SK-N-MC (cell line): ENCODE measurements around the gene FLRT3.

Source experiments
- EZH2 ChIP-seq: fragments of 200-600 bp; sonication (generic); IDR thresholded peaks from one replicate; pipeline ENCODE4 v1.6.1; 2017; ENCODE audit warnings: antibody characterized with exemption
- FOXP2 ChIP-seq: optimal IDR thresholded peaks from 2 replicates; pipeline ENCODE3; 2011; ENCODE audit warnings: mild to moderate bottlenecking, moderate library complexity; ENCODE audit not compliant: insufficient read depth; ENCODE audit errors: extremely low read length, control extremely low read depth
- POLR2AphosphoS5 ChIP-seq: IDR thresholded peaks from 2 replicates; pipeline ENCODE4 v1.6.1; 2012; ENCODE audit warnings: mild to moderate bottlenecking, low read depth, low read length, borderline replicate concordance

DNA sequence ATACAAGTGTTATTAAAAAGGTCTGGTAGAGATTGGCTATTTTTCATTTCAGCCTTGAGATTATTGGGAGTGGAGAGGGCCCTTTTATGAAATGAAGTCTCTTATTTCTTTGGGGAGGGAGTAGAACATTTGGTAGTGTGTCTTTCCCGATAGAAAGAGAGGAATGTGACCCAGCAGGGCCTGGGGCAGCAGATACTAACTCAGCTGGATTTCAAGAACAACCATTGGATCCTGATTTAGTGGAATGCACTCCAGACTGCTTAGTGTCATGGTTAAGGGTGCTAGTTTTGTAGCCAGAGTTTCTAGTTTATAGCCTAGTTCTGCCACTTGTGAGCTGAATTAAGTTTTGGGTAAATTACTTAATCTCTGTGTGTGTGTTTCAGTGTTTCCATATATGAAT is 18.4 kb upstream of the FLRT3 start:
- TF ChIP-seq FOXP2 (no peak), POLR2AphosphoS5 (no peak), EZH2 (no peak)
